ENCODE data around the gene TMEM212. TPM values are rescaled to one million over a fixed set of nuclear protein-coding genes. Genes with fewer than 3 reads are reported as not detected.

TMEM212 gene
- polyA plus RNA-seq (ENCODE audit: insufficient read length) = 0.15 TPM

DNA sequence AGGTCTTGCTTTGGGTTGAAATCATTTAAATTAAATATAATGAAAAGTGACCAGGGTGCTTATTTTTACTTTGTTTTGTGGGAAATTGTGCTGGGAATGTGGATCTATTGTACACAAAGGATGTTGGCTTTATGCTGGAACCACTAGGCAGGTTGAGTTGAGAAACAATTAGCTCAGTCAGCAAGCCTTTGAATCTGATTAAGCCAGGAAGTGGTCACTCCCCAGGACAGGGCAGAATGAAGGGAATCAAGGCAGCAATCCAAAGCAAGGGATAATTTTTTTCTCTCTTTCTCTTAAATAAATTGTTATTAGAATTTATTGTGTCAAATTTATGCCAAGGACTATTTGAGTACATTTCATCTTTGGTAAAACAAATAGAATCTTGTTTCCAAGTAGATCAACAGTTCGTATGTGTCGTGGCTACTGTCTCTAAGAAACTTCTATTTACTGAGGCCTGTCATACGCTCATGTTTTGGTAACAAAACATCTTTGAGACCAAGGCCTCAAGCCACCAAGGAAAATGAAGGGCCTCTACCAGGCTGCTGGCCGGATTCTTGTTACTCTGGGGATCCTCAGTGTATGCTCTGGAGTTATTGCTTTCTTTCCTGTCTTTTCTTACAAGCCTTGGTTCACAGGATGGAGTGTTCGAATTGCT is at the start of gene TMEM212:
Gene TMEM212, plus strand, starts transcription at position 486 of the 655 bp plus-strand sequence. Its CDS starts 35 bp downstream, at position 521.
- no peak for DNase-seq

DNA sequence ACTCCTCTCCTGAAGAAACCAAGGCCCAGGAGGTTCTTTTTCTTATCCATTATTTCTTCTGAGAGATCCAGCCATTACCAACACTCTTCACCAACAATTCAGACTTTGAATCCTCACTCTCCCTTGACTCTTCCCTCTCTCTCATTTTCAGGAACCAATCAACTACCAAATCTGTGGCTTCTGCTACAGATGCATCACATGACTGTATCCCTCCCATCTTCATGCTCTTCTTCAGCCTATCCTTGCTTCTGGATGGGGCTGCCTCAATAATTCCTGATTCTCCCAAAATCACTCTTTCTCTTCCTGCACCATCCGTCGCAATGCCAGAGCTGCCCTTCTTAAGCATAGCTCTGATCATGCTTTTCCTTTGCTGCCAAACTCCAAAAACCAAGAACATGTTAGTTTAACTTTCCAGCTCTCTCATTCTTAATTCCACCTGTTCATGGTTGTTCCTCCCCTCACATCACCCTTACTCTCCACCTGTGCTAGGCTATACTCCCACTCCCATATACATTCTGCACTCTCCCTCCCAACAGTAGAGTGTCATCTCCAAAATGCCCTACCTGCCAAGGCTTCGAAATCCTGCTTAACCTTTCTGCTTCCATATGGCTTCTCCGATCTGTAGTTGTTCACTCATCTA is 46.4 kb upstream of the TMEM212 start:
- no peak for DNase-seq

DNA sequence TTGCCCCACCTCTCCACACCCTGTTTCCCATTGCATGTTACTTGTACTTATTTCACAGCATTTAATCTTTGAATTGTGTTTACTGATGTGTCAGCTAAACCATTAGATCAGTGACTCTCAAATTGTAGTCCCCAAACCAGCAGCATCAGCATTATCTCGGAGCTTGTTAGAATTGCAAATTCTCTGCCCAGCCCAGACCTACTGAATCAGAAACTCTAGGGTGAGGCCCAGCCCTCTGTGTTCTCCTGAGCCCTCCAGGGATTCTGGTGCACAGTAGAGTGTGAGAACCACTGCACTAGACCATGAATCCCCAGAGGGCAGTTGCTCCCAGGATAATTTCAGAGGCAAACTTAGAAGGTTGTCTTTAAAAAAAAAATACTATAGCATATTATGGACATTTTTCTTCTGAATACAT is 45.9 kb upstream of the TMEM212 start:
- DNase-seq = no peak

DNA sequence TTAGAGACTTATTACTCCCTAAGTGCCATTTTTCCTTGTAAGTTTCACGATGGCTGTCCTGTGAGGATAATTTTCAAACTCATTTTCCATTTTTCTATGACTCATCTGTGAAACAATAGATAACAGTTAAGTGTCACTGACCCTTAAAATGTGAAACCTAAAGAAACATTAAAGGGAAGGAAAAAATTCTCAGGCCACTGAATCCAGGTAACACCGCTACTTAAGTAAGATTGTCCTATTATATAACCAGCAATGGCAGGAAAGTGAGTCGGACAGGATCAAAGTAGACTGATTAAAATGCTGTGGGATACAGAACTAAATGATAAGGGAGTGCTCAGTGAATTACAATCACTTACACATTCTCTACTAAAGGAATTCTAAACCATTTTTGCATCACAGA is 45.3 kb upstream of the TMEM212 start:
- DNase-seq = no peak

DNA sequence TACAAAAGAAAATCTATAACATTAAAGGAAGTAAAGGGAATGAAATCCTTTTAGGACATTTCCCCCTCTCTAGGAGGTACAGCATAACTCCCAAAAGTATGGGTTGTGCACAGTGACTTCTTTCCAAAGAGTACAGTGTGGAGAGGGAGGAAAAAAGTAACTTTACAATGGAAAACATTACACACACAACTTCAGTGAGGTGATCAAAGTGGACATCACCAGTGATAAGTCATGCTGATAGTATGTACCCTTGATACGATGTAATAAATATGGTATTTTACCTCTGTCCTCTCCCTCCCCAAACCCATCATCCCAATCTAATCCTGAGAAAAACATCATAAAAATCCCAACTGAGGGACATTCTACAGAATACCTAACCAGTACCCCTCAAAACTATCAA is 43.6 kb upstream of the TMEM212 start:
- DNase-seq = no peak

DNA sequence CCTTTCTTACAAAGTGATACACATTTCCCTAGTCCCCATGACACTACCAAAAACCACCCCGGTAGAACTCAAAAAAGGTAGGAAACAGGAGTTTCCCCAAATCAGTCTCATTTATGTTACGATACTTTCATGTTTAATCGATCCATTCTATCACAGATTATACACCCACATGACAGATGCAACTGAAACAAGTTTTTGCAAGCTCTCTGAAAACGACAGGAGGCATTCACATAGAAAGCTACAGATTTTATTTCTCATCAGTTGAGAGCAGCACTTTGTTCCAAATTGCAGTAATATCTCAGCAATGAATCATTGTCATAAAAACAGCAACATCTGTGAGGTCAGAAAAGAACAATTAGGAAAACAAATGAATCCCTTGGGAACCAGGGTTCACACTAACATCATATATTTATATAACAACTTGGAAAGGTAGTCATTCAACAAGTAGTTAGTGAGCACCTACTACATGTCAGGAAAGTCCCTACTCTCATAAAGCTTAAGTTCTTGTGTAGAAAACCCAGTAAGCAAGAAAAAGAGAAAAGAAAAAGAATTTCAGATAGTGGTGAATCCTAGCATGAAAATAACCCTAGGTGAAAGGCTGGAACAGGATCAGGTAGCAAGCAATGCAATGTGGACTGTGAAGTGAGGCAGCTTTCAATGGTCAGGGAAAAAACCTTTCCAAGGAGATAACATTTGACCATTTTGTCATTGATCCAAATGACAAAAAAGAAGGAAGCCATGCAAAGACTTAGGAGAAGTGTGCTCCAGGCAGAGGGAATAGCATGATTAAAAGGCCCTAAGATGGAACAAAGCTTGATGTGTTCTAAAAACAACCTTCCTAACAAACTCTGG is 41.2 kb upstream of the TMEM212 start:
- no peak for DNase-seq

DNA sequence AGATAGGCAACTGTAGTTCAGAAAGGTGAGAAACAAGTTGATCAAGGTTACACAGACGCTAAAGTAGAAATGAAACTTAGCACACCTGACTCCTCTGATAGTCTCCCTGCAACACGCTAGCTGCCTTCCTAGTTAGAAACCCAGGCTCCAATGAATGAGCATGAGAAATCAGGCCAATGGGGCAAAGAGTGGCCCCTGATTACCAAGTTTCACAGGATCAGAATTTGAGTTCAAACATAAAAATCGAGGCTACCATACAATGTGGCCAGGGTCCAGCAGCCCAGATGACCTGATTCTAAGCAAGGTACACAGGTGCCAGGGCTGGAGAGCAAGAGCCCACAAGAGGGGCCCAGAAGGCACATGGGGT is 40.6 kb upstream of the TMEM212 start:
- DNase-seq = no peak

DNA sequence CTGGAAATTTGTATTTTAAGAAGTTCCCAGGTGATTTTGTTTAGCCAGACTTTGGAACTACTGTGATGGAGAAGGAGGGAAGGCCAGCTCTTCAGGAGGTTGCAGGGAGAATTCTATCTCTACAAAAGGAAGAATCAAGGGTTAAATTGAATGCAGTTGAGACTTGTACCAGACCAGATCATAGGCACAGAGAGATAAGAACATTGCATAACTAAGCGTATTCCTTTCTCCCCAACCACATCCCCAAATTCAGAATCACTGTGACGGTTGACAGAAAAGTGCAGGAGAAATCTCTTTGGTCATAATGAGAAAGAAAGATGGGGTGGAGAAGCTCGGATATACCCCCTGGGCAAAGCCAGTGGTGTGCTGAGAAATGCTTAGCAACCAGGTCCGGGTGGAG is 40.1 kb upstream of the TMEM212 start:
- DNase-seq = no peak

DNA sequence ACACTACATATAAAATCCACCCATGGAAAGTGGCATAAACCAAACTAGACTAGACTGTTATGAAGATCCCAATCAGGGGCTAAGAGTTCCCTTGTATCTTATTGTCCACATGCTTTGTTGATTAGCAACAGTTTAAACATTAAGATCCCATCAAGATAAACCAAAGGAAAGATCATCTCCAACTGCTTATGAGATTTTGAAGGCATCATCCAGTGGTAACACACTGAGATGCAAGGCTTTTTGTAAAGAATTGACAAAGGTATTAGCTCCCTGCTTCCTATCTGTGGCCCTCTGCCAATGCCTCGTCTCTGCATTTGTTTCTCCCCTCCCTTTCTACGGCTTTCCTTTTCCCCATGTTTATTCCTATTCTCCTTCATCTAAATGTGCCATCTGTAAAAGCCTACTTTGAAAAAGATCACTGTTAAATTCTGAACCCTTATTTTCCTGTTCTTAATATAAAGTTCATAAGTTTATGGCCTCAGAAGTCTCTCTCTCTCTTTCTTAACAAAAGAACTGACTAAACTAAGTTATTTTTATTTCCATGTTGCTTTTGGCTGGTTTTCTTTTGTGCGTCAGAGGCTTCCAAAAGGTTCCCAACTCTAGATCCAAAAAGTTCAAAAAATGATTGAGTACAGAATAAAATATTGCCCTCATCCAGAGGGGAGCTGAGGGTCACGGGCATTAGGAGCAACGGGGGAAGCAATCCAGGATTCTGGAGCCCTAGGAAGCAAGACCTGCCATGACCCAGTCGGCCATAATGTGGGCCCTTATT is 38.3 kb upstream of the TMEM212 start:
- DNase-seq = peak; percentile 42

DNA sequence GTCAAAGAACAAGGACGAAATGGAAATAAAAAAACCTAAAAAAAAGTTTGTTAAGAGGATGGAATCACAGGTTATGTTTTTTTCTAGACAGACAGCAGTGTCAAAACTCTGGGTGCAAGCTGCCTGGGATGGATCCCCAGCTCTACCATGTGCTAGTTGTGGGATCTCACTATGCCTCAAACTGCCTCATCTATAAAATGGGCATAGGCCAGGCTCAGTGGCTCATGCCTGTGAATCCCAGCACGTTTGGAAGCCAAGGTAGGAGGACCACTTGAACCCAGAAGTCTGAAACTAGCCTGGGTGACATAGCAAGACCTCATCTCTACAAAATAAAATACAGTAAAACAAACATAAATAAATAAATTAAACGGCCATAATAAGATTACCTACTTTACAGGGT is 37.5 kb upstream of the TMEM212 start:
- DNase-seq = no peak

DNA sequence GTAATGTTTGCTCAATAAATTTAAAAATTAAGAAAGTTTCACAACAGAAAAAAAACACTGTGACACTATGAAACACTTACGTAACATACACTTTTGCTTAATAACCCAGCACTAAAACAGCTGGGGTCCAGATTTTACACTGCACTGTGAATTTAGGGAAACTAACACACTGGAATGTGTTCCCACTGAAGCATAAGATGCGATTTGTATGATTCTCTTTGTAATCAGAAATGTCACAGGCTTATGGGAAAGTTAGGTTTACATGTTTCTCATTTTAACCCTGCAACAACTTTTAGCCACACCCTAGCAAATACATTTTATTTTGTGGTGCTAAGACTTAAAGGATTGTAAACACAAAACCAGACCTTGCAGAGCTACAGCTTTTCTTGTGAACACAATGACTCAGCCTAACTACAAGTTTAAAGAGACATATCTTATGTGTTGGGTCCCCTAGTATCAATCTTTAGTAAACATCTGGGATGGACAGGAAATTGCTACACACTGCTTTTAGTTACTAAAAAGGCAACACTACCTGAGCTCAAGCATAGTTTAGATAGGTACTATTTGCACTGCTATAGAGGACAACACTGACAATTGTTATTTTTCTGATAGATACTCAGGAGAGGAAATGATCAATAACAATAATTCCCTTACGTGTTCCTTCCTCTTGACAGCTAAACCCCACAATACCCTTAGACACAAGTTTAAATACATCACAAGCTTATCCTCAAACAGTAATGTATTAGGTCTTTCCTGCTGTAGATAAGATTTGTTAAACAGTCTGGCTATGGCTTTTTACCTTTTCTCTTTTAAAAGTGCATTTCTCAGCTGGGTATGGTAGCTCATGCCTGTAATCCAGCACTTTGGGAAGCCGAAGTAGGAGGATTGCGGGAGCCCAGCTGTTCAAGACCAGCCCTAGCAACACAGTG is 36.7 kb upstream of the TMEM212 start:
- DNase-seq = no peak

DNA sequence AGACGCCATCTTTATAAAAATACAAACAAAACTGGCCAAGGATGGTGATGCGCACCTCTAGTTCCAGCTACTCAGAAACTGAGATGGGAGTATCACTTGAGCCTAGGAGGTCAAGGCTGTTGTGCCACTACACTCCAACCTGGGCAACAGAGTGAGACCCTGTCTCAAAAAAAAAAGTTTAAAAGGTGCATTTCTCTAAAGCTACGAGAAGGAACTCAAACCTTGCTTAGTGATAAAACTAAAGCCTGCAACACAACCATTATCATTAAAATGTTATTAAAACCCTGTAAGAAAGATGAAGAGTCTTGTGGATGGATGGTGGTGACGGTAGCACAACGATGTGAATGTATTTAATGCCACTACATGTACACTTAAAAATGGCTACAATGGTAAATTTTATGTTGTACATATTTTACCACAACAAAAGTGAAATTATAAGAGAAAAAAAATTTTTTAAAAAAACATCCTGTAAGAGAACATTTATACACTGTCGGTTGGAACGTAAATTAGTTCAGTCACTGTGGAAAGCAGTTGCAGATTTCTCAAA is 35.9 kb upstream of the TMEM212 start:
- no peak for DNase-seq

DNA sequence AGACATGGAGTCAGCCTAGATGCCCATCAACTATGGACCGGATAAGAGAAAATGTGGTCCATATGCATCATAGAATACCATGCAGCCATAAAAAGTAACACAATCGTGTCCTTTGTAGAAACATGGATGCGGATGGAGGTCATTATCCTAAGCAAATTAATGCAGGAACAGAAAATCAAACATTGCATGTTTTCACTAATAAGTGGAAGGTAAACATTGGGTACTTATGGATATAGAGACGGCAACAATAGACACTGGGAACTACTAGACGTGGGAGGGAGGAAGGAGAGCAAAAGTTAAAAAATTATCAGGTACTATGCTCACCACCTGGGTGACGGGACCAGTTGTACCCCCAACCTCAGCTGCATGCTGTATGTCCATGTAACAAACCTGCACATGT is 35.3 kb upstream of the TMEM212 start:
- no peak for DNase-seq

DNA sequence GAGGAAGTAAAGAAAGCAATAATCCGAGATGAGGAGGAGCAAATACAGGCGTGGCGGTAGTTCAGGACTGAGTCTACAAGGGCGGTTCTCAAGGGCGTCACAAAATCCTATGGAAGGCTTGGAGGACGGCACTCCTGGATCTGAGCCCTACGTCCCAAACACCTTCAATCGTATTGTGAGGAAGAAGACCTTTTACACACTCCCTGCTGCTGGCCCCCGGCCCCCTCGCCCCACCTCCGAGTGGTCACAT is 33.6 kb upstream of the TMEM212 start:
- DNase-seq = peak; percentile 78

DNA sequence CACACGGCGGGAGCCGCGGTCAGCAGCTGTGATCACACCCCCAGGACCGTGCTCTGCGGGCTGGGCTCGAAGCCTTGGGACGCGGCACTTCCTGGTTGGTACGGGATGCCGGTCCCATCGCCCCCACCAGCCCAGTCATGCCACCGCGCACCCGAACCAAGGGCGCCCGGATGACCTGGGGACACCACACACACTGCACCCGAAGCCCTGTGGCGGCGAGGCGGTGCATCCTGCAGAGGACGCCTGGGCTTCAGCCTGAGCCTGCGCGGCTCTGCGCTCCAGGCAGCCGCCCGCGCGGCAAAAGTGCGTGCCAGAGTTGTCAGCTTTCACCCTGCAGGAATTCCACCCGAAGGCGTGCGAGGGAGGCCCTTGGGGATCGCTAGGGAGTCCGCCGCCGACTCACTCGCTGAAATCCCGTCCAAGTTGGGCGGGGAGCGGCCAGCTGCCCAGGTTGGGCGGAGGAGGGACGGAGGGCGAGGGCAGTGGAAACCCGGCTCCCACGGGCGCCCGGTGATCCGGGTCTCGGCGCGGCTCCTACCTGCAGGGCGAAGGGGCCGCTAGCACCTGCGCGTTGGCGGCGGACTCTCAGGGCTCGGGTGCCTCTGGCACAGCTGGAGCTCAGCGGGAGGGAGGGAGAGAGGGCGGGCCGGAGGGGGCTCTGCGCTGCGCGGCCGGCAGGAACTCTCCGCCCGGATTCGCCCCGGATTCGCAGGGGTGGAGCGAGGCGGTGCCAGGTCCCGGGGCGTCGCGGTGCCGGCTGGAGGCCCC is 33.1 kb upstream of the TMEM212 start, which contains the start of gene PLD1:
Gene PLD1, minus strand, starts transcription at position 623 of the 768 bp plus-strand sequence. CDS start 72,432 bp downstream, outside the sequence.
- DNase-seq = peak; percentile 82

DNA sequence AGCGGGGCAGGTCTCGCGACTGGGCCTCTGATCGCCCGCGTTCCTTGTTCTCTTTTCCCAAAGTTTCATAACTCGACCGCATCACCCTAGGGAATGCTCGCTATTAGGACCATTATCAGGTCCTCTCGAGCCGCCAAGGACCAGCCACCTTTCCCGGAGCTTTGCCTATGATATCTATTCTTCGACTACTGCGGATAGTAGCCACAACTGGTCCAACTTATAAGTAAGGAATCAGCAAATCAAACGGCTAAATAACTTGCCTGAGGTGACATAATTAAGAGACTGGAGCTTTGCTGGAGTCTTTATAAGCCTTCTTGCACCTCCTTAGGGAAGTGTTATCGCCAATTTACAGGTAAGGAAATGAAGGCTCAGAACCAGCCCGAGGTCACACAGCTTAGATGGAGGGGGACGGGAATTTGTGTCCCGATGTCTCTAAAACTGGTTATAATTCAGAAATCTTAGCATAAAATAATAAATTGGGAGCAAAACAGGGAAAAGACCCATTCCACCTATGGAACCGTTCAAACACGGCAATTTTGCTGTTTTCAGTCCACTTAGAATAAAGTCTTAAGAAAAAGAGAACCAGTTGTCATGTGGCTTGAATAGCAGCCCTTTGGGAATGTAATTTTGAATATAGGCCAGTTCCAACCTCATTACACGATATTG is 32.4 kb upstream of the TMEM212 start:
- DNase-seq = no peak

DNA sequence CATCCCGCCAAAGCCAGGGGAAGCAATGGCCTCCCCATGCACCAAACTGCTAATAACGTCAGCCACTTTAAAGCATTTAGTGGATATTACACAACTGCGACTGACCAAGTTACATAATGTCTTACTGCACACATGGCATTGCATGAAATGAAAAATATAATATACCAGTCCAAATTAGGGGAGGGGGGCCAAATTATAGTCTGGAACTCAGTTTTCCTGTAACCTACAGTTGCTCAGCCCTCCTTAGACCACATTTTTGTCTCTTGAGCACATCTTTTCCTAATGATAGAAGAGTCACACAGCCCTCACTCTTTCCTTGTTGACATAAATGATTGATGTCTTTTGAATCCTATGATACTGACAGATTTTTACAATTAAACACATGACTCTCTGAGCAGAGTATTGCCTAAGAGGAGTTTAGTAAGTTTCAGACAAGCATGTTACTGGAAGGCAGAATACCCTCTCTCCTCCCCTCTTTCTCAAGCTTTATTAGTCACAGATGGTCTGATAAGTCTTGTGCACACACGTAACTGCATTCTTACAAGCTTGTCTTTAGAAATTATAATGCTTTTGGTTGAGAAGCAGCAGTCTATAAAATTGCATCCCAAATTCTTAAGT is 31.7 kb upstream of the TMEM212 start:
- DNase-seq = peak; percentile 74

DNA sequence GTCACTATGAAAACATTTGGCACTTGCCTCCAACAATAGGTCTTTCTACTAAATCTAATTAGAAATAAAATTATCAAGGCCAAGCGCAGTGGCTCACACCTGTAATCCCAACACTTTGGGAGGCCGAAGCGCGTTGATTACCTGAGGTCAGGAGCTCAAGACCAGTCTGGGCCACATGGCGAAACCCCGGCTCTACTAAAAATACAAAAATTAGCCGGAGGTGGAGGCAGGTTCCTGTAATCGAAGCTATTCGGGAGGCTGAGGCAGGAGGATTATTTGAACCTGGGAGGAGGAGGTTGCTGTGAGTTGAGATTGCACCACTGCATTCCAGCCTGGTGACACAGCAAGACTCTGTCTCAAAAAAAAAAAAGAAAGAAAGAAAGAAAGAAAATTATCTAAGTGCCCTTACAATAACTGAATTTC is 31.2 kb upstream of the TMEM212 start:
- no peak for DNase-seq

DNA sequence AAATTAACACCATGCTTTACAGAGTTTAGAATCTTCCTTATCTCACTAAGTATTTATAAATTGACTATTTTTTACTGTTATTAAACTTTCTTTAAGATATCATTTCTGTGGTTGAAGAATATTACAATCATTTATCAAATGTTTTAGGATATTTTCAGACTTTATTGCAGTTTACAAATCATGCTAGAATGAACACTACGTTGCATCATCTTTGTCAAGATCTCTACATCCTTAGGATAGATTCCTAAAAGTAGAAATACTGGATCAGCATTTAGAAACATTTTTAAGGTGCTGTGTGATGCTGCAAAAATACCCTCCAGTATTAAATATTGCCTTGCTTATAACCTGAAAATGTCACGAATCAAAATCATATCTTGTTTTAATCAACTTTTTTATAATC is 30.3 kb upstream of the TMEM212 start:
- no peak for DNase-seq

Measured in hindlimb muscle (tissue), 1 donor.